HG02763 (cell line): ENCODE data around the gene IFT80.
"Not testable (repeated sequence)": the region's sequence is repeated elsewhere in the genome, so short reads cannot be mapped to it uniquely, and the experiment has no call there.

ENCODE experiments used
- ATAC-seq: cut with Tn5 transposase; IDR thresholded peaks from one replicate; pipeline ENCODE4 v1.9.1; 2021; ENCODE audit warnings: mild to moderate bottlenecking, moderate library complexity; ENCODE audit not compliant: unreplicated experiment

The IFT80 gene

GRCh38 chr3:160369784-160370183 lies 29.2 kb downstream of the IFT80 start:
- no peak for ATAC-seq

GRCh38 chr3:160368804-160369203 lies 30.2 kb downstream of the IFT80 start:
- no peak for ATAC-seq

- ATAC-seq: no peak
Measured at GRCh38 chr3:160365869-160366522, 33.0 kb downstream of the IFT80 start.

- ATAC-seq: not testable (repeated sequence)
Measured at GRCh38 chr3:160362896-160363295, 36.1 kb downstream of the IFT80 start.

- no peak for ATAC-seq
Measured at GRCh38 chr3:160355826-160356225, 43.2 kb downstream of the IFT80 start.

GRCh38 chr3:160346511-160346910 lies 52.5 kb downstream of the IFT80 start:
- ATAC-seq: no peak

GRCh38 chr3:160343132-160343531 lies 55.9 kb downstream of the IFT80 start:
- ATAC-seq: no peak

GRCh38 chr3:160340351-160340750 lies 58.7 kb downstream of the IFT80 start:
- no peak for ATAC-seq

GRCh38 chr3:160331127-160331937 lies 67.7 kb downstream of the IFT80 start:
- ATAC-seq: no peak

GRCh38 chr3:160330690-160331089 lies 68.3 kb downstream of the IFT80 start:
- no peak for ATAC-seq

GRCh38 chr3:160330109-160330508 lies 68.9 kb downstream of the IFT80 start:
- ATAC-seq: no peak

GRCh38 chr3:160326286-160326685 lies 72.7 kb downstream of the IFT80 start:
- ATAC-seq: not testable (repeated sequence)

- ATAC-seq: not testable (repeated sequence)
Measured at GRCh38 chr3:160321821-160322220, 77.2 kb downstream of the IFT80 start.

GRCh38 chr3:160319322-160319721 lies 79.7 kb downstream of the IFT80 start:
- ATAC-seq: no peak

GRCh38 chr3:160314995-160315394 lies 84.0 kb downstream of the IFT80 start:
- ATAC-seq: no peak

- no peak for ATAC-seq
Measured at GRCh38 chr3:160312014-160312624, 86.9 kb downstream of the IFT80 start.

GRCh38 chr3:160302806-160303205 lies 96.2 kb downstream of the IFT80 start:
- ATAC-seq: no peak

GRCh38 chr3:160296591-160296990 lies 102.4 kb downstream of the IFT80 start:
- no peak for ATAC-seq

GRCh38 chr3:160291909-160292299 lies 107.1 kb downstream of the IFT80 start:
- no peak for ATAC-seq

GRCh38 chr3:160291290-160291908 lies 107.6 kb downstream of the IFT80 start:
- no peak for ATAC-seq

- ATAC-seq: no peak
Measured at GRCh38 chr3:160287666-160288065, 111.4 kb downstream of the IFT80 start.
